GM19025 (cell line): ENCODE results near the gene SHMT1.
"Not testable (repeated sequence)": the region's sequence is repeated elsewhere in the genome, so short reads cannot be mapped to it uniquely, and the experiment has no call there.

ENCODE experiments used
- ATAC-seq: cut with Tn5 transposase; IDR thresholded peaks from one replicate; pipeline ENCODE4 v1.9.1; 2021; ENCODE audit warnings: mild to moderate bottlenecking, low read depth, moderate library complexity; ENCODE audit not compliant: unreplicated experiment

SHMT1 gene

DNA sequence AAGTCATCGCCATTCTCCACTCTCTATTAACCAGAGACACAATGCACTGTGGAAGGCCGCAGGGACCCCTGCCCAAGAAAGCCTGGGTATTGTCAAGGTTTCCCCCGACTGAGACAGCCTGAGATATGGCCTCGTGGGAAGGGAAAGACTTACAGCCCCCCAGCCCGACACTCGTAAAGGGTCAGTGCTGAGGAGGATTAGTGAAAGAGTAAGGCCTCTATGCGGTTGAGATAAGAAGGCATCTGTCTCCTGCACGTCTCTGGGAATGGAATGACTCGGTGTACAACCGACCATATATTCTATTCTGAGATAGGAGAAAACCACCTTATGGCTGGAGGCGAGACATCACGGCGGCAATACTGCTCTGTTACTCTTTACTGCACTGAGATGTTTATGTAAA is 60.1 kb downstream of the SHMT1 start:
- ATAC-seq = not testable (repeated sequence)

DNA sequence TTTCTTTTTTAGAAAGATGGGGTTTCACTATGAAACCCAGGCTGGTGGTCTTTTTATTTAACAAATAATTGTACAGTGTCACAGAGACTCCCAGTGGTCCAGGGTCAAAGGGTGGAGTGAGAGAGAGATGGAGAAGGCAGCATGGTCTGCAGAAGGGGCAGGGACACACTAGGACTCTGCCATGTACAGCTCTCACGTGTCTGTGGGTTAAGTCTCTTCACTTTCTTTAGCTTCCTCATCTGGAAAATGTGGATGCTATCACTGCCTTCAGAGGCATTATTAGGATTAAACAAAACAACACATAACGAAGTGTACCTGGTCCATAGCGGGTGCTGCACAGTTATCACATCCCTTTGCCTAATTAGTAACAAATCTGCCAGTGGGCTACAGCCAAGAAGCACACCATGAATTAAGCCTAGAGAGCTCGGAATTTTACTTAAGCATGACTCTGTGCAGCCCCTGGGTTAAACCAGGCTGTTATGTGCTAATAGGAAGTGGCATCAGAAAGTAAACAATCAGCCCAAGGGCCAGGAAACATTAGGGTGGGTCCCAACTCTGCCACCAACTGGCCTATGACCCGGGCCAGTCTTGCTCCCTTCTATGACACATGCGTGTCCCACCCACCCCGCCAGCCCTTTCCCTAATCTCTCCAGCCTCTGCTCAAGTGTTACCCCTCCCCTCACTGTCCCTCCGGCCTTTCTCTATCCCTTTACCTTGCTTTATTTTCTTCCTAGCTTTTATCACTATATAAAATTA is 62.4 kb downstream of the SHMT1 start:
- no peak for ATAC-seq

DNA sequence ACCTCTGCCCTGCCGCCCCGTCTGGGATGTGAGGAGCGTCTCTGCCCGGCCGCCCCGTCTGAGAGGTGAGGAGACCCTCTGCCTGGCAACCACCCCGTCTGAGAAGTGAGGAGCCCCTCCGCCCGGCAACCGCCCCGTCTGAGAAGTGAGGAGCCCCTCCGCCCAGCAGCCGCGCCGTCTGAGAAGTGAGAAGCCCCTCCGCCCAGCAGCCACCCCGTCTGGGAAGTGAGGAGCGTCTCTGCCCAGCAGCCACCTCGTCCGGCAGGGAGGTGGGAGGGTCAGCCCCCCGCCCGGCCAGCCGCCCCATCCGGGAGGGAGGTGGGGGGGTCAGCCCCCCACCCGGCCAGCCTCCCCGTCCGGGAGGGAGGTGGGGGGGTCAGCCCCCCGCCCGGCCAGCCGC is 65.3 kb downstream of the SHMT1 start:
- not testable (repeated sequence) for ATAC-seq

DNA sequence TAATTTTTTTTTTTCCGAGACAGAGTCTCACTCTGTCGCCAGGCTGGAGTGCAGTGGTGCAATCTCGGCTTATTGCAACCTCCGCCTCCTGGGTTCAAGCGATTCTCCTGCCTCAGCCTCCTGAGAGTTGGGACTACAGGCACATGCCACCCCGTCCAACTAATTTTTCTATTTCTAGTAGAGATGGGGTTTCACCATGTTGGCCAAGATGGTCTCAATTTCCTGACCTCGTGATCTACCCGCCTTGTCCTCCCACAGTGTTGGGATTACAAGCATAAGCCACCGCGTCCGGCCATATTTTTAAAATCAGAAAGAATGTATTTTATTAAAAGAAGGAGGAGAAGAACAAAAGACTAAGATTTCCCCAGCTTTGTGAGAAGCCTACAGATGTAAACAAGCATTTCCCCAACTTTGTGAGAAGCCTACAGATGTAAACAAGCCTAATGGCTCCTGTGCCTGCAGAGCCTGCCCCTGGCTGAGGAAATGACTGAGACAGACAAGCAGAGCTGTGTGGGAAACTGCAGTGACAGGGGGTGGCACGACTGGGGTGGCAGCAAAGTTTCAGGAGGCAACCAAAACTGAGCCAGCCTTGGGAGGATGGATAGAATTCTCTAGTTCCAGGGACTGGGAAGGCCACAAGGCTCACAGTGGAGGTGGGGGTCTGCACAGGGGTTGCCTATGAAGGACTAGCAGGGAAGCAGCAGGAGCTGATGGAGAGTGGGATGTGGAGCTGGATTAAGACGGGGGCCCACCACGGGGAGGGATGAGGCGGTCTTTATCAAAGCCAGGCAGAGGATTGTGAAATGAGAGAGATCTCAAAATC is 71.4 kb downstream of the SHMT1 start:
- ATAC-seq = no peak

DNA sequence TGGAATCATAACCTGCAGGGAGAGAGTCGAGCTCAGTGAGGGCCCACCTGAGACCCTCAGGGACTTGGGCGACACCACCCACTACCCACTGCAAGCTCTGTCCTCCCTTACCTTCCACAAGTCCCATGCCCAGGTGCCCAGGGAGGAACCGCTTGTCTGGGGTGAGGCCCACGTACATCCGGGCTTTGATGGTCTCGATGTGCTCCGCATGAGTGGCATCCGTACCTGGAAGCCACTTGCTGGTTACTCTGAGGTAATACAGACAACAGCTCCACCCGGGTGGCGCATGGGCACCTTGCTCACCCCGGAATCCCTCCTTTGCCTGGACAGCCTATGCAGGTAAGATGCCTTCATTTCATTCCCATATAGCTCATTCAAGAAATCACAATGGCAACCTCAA is 78.1 kb downstream of the SHMT1 start:
- ATAC-seq = no peak

DNA sequence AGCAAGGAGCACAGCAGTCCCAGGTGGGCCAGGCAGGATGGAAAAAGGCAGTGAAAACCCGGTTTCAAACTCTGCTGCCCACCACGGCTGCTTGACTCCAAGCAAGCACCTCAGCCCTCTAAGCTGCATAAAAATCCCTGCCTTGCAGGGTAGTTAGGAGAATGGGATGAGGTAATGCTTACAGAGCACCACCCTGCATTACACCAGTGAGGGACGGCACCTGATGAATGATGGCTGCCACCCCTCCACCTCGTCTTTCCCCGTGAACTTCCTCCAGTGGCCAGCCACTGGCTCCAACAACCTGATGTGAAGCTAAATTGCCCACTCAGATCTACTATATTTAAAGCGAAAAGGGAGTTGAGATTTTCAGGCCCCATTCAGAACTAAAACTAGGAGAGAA is 81.6 kb downstream of the SHMT1 start:
- no peak for ATAC-seq

DNA sequence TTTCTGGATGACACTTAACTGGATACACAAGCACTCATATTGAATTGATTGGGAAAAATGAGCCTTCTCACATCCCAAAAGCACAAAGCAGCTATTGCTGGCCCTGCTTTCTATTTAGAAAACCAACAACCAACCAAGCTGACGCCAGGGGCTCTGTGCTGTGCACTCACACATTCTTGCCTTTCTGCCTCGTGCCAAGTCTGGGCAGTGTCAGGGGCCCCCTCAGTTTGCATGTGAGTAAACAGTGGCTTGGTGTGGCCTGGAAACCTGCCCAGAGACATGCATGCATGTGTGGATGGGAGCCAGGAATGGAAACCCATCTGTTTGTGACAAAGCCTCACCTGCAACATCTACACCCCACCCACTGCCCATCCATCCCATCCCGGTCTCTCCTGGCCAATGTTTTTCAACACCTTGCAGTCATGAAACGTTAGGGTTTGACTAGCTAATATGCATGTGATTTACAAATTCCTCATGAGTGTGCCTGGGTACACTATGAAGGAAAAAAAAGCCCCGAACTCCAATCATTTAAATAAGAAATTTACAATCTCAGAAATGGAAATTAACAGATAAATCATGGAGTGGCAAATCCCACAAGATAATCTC is 82.5 kb downstream of the SHMT1 start:
- ATAC-seq = no peak

DNA sequence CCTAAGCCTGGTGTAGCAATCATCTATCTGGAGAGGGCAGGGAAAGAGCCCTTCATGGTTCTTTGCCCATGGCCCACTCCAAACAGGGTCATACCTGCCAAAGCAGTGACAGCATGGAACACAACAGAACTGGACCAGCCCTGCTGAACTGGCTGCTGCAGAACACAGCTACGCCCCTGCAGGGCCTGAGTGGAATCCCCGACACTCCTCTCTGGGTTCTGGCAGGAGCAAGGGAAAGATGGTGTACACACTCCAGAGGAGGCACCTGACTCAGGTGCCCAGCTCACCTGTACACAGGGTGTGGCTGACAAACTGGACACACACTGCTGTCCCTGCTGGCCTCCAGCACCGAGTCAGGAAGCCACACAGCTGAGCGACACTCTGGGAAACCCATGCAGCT is 83.1 kb downstream of the SHMT1 start:
- ATAC-seq = no peak

DNA sequence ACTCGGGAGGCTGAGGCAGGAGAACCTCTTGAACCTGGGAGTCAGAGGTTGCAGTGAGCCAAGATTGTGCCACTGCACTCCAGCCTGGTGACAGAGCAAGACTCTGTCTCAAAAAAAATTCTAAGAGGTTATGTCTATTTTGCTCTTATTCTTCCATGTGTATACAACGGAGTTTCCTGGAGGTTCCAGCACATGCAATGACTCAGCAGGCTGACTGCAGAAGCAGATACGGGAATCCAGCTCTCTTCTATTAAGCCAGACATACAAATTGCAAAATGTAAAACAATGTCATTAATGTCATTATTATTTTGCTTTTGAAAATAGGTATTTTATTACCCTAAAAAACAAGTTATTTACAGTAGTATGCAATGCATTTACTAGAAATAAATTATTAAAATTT is 84.5 kb downstream of the SHMT1 start:
- no peak for ATAC-seq
